A549 (cell line): ENCODE measurements around the gene LRRC4C.

ENCODE experiments used
- FOSL2 ChIP-seq, 2 experiments: fragments of 450-650 bp in 1 of 2; fragments of >200 bp in 1 of 2; sonication (Bioruptor Twin) in 1 of 2; formaldehyde crosslinking; IDR thresholded peaks; 2 replicates each; pipeline versions ENCODE4 v1.5.0 to v1.6.1; 2016 to 2020; ENCODE audit warnings: mild to moderate bottlenecking in 1 of 2, moderate library complexity in 1 of 2
- RAD21 ChIP-seq, 2 experiments: fragments of >200 bp in 1 of 2; sonication (Bioruptor Twin) in 1 of 2; formaldehyde crosslinking in 1 of 2; IDR thresholded peaks in 1 of 2; conservative IDR thresholded peaks in 1 of 2; 2 replicates in 1 of 2; 3 replicates in 1 of 2; pipeline ENCODE4 v1.6.1; 2012 to 2018; ENCODE audit warnings: inconsistent platforms in 1 of 2
- RCOR1 ChIP-seq: fragments of 150-350 bp; IDR thresholded peaks from 2 replicates; pipeline ENCODE4 v1.6.1; 2014; ENCODE audit warnings: antibody characterized with exemption, low read length, low read depth
- TFCP2L1 ChIP-seq: fragments of 250-450 bp; sonication (Bioruptor Pico); IDR thresholded peaks from 2 replicates; pipeline ENCODE4 v1.5.0; 2021; ENCODE audit warnings: mild to moderate bottlenecking
- TP53 ChIP-seq: fragments of 250-450 bp; sonication (Bioruptor Pico); IDR thresholded peaks from 2 replicates; pipeline ENCODE4 v1.5.0; 2021; ENCODE audit warnings: mild to moderate bottlenecking, moderate library complexity
- TF ChIP-seq, protein P1 (sequence below): fragments of >200 bp; sonication (Bioruptor Twin); formaldehyde crosslinking; IDR thresholded peaks from 3 replicates; pipeline ENCODE4 v1.5.1; 2016
- TF ChIP-seq, protein P2 (sequence below): fragments of 200-600 bp; sonication (generic); IDR thresholded peaks from 2 replicates; pipeline ENCODE4 v1.6.1; 2016; ENCODE audit warnings: antibody characterized with exemption, mild to moderate bottlenecking, moderate library complexity

DNA sequence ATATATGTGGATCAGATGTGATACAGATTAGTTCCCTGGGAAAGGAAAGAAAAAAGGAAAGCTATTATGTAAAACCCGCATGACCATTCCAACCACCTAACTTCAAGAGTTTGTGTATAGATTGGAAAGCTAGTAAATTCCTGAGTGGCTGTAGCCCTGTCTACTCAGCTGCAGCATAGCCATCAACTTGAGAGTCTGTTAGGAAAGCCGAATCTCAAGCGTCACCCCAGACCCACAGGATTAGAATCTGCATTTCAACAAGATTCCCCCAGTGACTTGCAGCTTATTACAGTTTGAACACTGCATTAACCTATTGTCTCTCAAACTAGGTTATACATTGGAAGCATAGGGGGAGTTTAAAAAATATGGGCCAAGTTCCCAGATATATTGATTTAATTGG is 921.7 kb downstream of the LRRC4C start:
- TF ChIP-seq RAD21 (conservative IDR thresholded peaks at IDR 0.05 in 1 of 2, IDR thresholded peaks at IDR 0.05 in 1 of 2) (no peak), TFCP2L1 (CRISPR knock-in tag) (no peak), TP53 (CRISPR knock-in tag) (no peak), RCOR1 (no peak), FOSL2 (IDR thresholded peaks at IDR 0.05) (no peak), FOSL2 (CRISPR knock-in tag; IDR thresholded peaks at IDR 0.05) (no peak)
- TF ChIP-seq, protein P1, sequence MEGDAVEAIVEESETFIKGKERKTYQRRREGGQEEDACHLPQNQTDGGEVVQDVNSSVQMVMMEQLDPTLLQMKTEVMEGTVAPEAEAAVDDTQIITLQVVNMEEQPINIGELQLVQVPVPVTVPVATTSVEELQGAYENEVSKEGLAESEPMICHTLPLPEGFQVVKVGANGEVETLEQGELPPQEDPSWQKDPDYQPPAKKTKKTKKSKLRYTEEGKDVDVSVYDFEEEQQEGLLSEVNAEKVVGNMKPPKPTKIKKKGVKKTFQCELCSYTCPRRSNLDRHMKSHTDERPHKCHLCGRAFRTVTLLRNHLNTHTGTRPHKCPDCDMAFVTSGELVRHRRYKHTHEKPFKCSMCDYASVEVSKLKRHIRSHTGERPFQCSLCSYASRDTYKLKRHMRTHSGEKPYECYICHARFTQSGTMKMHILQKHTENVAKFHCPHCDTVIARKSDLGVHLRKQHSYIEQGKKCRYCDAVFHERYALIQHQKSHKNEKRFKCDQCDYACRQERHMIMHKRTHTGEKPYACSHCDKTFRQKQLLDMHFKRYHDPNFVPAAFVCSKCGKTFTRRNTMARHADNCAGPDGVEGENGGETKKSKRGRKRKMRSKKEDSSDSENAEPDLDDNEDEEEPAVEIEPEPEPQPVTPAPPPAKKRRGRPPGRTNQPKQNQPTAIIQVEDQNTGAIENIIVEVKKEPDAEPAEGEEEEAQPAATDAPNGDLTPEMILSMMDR: no peak
- TF ChIP-seq, protein P2, sequence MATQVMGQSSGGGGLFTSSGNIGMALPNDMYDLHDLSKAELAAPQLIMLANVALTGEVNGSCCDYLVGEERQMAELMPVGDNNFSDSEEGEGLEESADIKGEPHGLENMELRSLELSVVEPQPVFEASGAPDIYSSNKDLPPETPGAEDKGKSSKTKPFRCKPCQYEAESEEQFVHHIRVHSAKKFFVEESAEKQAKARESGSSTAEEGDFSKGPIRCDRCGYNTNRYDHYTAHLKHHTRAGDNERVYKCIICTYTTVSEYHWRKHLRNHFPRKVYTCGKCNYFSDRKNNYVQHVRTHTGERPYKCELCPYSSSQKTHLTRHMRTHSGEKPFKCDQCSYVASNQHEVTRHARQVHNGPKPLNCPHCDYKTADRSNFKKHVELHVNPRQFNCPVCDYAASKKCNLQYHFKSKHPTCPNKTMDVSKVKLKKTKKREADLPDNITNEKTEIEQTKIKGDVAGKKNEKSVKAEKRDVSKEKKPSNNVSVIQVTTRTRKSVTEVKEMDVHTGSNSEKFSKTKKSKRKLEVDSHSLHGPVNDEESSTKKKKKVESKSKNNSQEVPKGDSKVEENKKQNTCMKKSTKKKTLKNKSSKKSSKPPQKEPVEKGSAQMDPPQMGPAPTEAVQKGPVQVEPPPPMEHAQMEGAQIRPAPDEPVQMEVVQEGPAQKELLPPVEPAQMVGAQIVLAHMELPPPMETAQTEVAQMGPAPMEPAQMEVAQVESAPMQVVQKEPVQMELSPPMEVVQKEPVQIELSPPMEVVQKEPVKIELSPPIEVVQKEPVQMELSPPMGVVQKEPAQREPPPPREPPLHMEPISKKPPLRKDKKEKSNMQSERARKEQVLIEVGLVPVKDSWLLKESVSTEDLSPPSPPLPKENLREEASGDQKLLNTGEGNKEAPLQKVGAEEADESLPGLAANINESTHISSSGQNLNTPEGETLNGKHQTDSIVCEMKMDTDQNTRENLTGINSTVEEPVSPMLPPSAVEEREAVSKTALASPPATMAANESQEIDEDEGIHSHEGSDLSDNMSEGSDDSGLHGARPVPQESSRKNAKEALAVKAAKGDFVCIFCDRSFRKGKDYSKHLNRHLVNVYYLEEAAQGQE: no peak
